ENCODE results near the gene TMEM198. TPM values are rescaled to one million over a fixed set of nuclear protein-coding genes. Genes with fewer than 3 reads are reported as not detected.

Gene TMEM198
- total RNA-seq, 6 experiments from 2014 or later, result 0.68 to 3.2 (median 1.2) TPM

DNA sequence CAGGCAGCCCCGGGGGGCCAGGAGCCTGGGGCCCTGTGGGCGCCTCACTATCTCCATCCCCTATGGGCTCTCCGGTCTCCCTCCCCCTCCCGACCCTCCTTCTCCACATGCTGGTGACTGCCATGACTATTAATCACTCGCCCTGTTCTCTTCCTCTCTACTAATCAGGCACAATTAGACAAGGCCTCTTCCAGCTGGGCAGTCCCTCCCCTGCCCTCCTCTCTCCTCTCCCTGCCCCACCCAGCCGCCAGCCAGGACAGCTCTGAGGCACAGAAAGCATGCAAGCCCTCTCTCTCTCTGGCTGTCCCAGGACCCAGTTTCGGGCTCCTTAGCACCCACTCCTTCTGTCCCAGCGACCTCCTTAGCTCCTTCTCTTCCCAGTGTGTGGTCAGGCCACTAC, 23.7 kb upstream of the TMEM198 start:
- Histone ChIP-seq H3K27ac (no peak overlapping the region), H3K27me3 (peaks cover 0 to 23% of the 10 kb centered on the region in 2 donors), H3K9me3 (no peaks in the 10 kb centered on the region), H3K4me3 (no peak overlapping the region), H3K36me3 (no peaks in the 10 kb centered on the region), H3K4me1 (no peaks in the 10 kb centered on the region)
- intact Hi-C loops (cut with DNase I), result loop anchor here in 1 of 2 donors (10.0 kb wide), 1 partner anchor 115 kb away; no protein-coding TSS in a partner anchor
- DNase-seq (no peak), ATAC-seq (no peak)
- TF ChIP-seq, protein P1, sequence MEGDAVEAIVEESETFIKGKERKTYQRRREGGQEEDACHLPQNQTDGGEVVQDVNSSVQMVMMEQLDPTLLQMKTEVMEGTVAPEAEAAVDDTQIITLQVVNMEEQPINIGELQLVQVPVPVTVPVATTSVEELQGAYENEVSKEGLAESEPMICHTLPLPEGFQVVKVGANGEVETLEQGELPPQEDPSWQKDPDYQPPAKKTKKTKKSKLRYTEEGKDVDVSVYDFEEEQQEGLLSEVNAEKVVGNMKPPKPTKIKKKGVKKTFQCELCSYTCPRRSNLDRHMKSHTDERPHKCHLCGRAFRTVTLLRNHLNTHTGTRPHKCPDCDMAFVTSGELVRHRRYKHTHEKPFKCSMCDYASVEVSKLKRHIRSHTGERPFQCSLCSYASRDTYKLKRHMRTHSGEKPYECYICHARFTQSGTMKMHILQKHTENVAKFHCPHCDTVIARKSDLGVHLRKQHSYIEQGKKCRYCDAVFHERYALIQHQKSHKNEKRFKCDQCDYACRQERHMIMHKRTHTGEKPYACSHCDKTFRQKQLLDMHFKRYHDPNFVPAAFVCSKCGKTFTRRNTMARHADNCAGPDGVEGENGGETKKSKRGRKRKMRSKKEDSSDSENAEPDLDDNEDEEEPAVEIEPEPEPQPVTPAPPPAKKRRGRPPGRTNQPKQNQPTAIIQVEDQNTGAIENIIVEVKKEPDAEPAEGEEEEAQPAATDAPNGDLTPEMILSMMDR (IDR thresholded peaks at IDR 0.05), result no peak
- no peak for TF ChIP-seq POLR2A (IDR thresholded peaks at IDR 0.05)
- WGBS (ENCODE audit: insufficient coverage, low coverage, low lambda C conversion rate, missing lambda C conversion rate), result 63% methylated on average over 6 of the region's 8 CpGs

- DNase-seq, result no peak
- Histone ChIP-seq H3K36me3 (no peaks in the 10 kb centered on the region), H3K4me3 (no peak overlapping the region), H3K9me3 (no peaks in the 10 kb centered on the region), H3K27me3 (peaks cover 0 to 23% of the 10 kb centered on the region in 2 donors), H3K4me1 (no peaks in the 10 kb centered on the region), H3K27ac (no peak overlapping the region)
- 6% methylated on average over 10 of the region's 14 CpGs for WGBS (ENCODE audit: insufficient coverage, low coverage, low lambda C conversion rate, missing lambda C conversion rate)
- intact Hi-C loops (cut with DNase I), result loop anchor here in 1 of 2 donors (10.0 kb wide), 1 partner anchor 116 kb away; no protein-coding TSS in a partner anchor
- TF ChIP-seq, protein P1 (IDR thresholded peaks at IDR 0.05), result peak in 3 of 4 donors; percentile 17 to 35 (median 26)
- no peak for TF ChIP-seq POLR2A (IDR thresholded peaks at IDR 0.05)
- peak; percentile 6 to 55 (median 40) for ATAC-seq
Observed at GRCh38 chr2:219521066-219521880, 22.6 kb upstream of the TMEM198 start.

- no peak for TF ChIP-seq POLR2A (IDR thresholded peaks at IDR 0.05)
- TF ChIP-seq, protein P1 (IDR thresholded peaks at IDR 0.05), result no peak
- no peaks in the 10 kb centered on the region for H3K9me3 ChIP-seq
- H3K27ac ChIP-seq, result no peak overlapping the region
- DNase-seq (no peak), ATAC-seq (peak in 1 of 4 donors; percentile 43)
- under 1% methylated on average over 21 of the region's 70 CpGs for WGBS (ENCODE audit: insufficient coverage, low coverage, low lambda C conversion rate, missing lambda C conversion rate)
- H3K36me3 ChIP-seq, result no peaks in the 10 kb centered on the region
- H3K4me1 ChIP-seq, result no peaks in the 10 kb centered on the region
- peaks cover 0 to 23% of the 10 kb centered on the region in 2 donors for H3K27me3 ChIP-seq
- intact Hi-C loops (cut with DNase I), result loop anchor here in 1 of 2 donors (10.0 kb wide), 1 partner anchor 118 kb away; no protein-coding TSS in a partner anchor
- no peak overlapping the region for H3K4me3 ChIP-seq
Observed at GRCh38 chr2:219522111-219523030, 21.5 kb upstream of the TMEM198 start.

GRCh38 chr2:219523031-219523671, 20.7 kb upstream of the TMEM198 start:
- 15% methylated on average over 17 of the region's 24 CpGs for WGBS (ENCODE audit: insufficient coverage, low coverage, low lambda C conversion rate, missing lambda C conversion rate)
- H3K4me1 ChIP-seq, result no peaks in the 10 kb centered on the region
- H3K36me3 ChIP-seq, result no peaks in the 10 kb centered on the region
- no peaks in the 10 kb centered on the region for H3K9me3 ChIP-seq
- intact Hi-C loops (cut with DNase I), result loop anchor here in 1 of 2 donors (10.0 kb wide), 1 partner anchor 118 kb away; no protein-coding TSS in a partner anchor
- ATAC-seq (no peak), DNase-seq (no peak)
- peaks cover 0 to 23% of the 10 kb centered on the region in 2 donors for H3K27me3 ChIP-seq
- H3K27ac ChIP-seq, result no peak overlapping the region
- no peak overlapping the region for H3K4me3 ChIP-seq
- TF ChIP-seq, protein P1 (IDR thresholded peaks at IDR 0.05), result no peak
- no peak for TF ChIP-seq POLR2A (IDR thresholded peaks at IDR 0.05)

Measured in right lobe of liver (tissue), 6 donors.